Renal cortex interstitium (tissue), 11 donors: ENCODE data around the gene NUDT16L1. TPM values are rescaled to one million over a fixed set of nuclear protein-coding genes. Genes with fewer than 3 reads are reported as not detected.

Experiments
- DNase-seq, 11 donors: peaks; one replicate each; pipeline ENCODE4 v3.0.0-alpha.2; 2013; ENCODE audit warnings: low read depth in 9 of 11, low spot score in 4 of 11; ENCODE audit errors: extremely low read depth in 1 of 11
- polyA plus RNA-seq, 3 donors: library from polyadenylated mRNA; unstranded; fragments of 120-200 nt; gene quantifications; one replicate each; pipeline ENCODE4 v1.2.1, GENCODE V29; 2013; ENCODE audit not compliant: insufficient read length in 3 of 3

Gene NUDT16L1
- polyA plus RNA-seq, 3 donors, result 33.9 to 53.0 (median 43.9) TPM

- no peak for DNase-seq
Observed at GRCh38 chr16:4677390-4677789, 16.0 kb upstream of the NUDT16L1 start.

GRCh38 chr16:4677994-4678393 lies 15.4 kb upstream of the NUDT16L1 start:
- DNase-seq, result no peak

- DNase-seq, result no peak
Observed at GRCh38 chr16:4678596-4678995, 14.8 kb upstream of the NUDT16L1 start.

GRCh38 chr16:4679156-4679849 lies 14.1 kb upstream of the NUDT16L1 start:
- DNase-seq, result no peak

- no peak for DNase-seq
Observed at GRCh38 chr16:4679850-4680636, 13.3 kb upstream of the NUDT16L1 start.

- DNase-seq, result no peak
Observed at GRCh38 chr16:4680673-4681470, 12.5 kb upstream of the NUDT16L1 start.

GRCh38 chr16:4681471-4682083 lies 11.8 kb upstream of the NUDT16L1 start:
- DNase-seq, result no peak

GRCh38 chr16:4682084-4682591 lies 11.2 kb upstream of the NUDT16L1 start:
- DNase-seq, result no peak

- DNase-seq, result peak in 5 of 11 donors; percentile 64 to 72 (median 71)
Observed at GRCh38 chr16:4682616-4683254, 10.6 kb upstream of the NUDT16L1 start.

GRCh38 chr16:4683255-4684057 lies 9.9 kb upstream of the NUDT16L1 start:
- DNase-seq, result no peak

GRCh38 chr16:4684058-4684715 lies 9.2 kb upstream of the NUDT16L1 start:
- DNase-seq, result no peak

GRCh38 chr16:4684763-4685162 lies 8.6 kb upstream of the NUDT16L1 start:
- DNase-seq, result no peak

- DNase-seq, result no peak
Observed at GRCh38 chr16:4685292-4685691, 8.1 kb upstream of the NUDT16L1 start.

GRCh38 chr16:4685776-4686496 lies 7.4 kb upstream of the NUDT16L1 start:
- no peak for DNase-seq

GRCh38 chr16:4686497-4687210 lies 6.7 kb upstream of the NUDT16L1 start:
- no peak for DNase-seq

- DNase-seq, result no peak
Observed at GRCh38 chr16:4687416-4687815, 5.9 kb upstream of the NUDT16L1 start.
